Activated T-cell treated with anti-CD3 and anti-CD28 coated beads for 1 hour (primary cell): ENCODE measurements around the gene C2orf78.

Experiments used
- DNase-seq: peaks from one replicate; pipeline ENCODE4 v3.0.0-alpha.2; 2020; ENCODE audit warnings: low read depth

The C2orf78 gene

GRCh38 chr2:73837847-73838585, 54.0 kb downstream of the C2orf78 start:
- DNase-seq: no peak

GRCh38 chr2:73838889-73839534, 55.0 kb downstream of the C2orf78 start:
- no peak for DNase-seq

- no peak for DNase-seq
Observed at GRCh38 chr2:73839653-73840411, 55.8 kb downstream of the C2orf78 start.

GRCh38 chr2:73841912-73842738, 58.1 kb downstream of the C2orf78 start:
- no peak for DNase-seq

GRCh38 chr2:73842739-73843019, 58.7 kb downstream of the C2orf78 start:
- no peak for DNase-seq

- no peak for DNase-seq
Observed at GRCh38 chr2:73844087-73844486, 60.1 kb downstream of the C2orf78 start.

GRCh38 chr2:73850009-73850408, 66.0 kb downstream of the C2orf78 start:
- no peak for DNase-seq

GRCh38 chr2:73851274-73851673, 67.3 kb downstream of the C2orf78 start:
- DNase-seq: no peak

GRCh38 chr2:73852020-73852419, 68.0 kb downstream of the C2orf78 start:
- DNase-seq: no peak

- no peak for DNase-seq
Observed at GRCh38 chr2:73855526-73855925, 71.5 kb downstream of the C2orf78 start.

GRCh38 chr2:73856214-73856613, 72.2 kb downstream of the C2orf78 start:
- DNase-seq: no peak

- DNase-seq: no peak
Observed at GRCh38 chr2:73859721-73860586, 76.0 kb downstream of the C2orf78 start.

GRCh38 chr2:73862987-73863386, 79.0 kb downstream of the C2orf78 start:
- DNase-seq: no peak
